Skin epidermis (tissue), 12 donors: ENCODE measurements around the gene GRIN2A.

Experiments
- H3K27ac ChIP-seq, 21 experiments: fragments of 200-600 bp; sonication (generic) in 11 of 21; one replicate each; pipeline ENCODE4 v1.5.0; 2020; ENCODE audit warnings: mild to moderate bottlenecking in 3 of 21, inconsistent platforms in 2 of 21, moderate library complexity in 2 of 21
- H3K4me3 ChIP-seq, 7 experiments: fragments of 200-600 bp; sonication (generic) in 2 of 7; one replicate each; pipeline ENCODE4 v1.5.0; 2020; ENCODE audit warnings: inconsistent platforms in 2 of 7, mild to moderate bottlenecking in 2 of 7, moderate library complexity in 1 of 7

Gene GRIN2A

DNA sequence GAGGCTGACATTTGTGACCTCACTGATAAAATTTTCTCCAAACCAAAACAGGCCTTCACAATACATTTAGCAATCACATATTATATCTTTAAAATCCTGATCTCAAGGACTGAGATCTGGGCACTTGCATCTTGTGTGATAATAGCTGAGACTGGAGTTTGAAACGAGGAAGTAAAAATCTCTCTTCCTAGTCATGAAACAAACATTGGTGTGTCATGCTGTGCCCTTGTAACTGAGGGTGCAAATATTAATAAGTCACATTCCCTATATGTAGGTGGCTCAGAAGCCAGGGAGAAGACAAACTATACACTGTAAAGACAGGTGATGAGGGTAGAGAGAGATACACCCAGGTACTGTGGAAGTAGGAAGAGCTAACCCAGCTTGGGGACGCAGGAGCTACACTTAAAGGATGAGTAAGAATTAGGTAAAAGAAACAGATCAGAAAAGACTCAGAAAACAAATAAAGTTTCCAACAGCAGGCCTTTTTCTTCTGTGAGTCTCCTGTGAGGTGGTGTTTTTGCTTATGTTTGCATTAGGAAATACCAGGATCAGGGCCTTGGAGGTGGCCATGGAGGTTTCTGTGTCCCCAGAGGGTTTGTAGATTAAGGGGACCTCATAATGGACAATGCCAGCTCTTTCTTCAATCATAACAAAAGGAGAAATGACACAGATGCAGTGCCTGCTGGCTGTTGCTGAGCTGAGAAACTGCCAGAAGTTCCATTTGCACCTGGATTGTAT, 335.7 kb downstream of the GRIN2A start:
- peak overlapping the region in 1 of 21 experiments; percentile 58 for H3K27ac ChIP-seq
- H3K4me3 ChIP-seq, result no peak overlapping the region

DNA sequence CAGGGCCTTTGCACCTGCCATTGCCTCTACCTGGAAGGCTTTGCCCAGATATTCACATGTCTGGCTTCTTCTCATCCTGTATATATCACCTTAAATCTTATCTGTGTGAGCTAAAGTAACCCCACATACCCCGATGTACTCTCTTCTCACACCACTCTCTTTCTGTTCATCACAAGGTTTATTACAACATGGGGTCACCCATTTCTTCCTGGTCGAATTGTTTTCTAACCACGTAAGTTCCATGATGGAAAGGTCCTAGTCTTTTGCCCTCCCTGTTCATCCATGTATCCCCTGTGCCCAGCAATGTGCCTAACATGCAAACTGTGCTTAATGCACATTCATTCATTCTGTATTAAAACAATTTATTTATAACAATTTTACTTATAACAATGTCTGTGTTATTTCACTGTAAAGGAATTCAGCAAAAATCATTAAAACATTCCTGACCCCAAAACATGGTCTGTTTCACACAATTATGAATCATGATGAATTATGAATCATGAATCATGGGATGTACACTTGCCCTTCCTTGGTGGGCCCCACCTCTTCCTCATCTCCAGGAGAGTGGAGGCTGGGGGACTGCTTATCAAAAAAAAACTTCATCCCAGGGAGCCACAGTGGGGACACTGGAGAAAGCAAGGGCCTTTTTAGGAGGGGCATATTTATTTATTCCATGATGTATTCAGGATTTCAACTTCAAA, 336.4 kb downstream of the GRIN2A start:
- H3K4me3 ChIP-seq, result no peak overlapping the region
- H3K27ac ChIP-seq, result peak overlapping the region in 1 of 21 experiments; percentile 58

DNA sequence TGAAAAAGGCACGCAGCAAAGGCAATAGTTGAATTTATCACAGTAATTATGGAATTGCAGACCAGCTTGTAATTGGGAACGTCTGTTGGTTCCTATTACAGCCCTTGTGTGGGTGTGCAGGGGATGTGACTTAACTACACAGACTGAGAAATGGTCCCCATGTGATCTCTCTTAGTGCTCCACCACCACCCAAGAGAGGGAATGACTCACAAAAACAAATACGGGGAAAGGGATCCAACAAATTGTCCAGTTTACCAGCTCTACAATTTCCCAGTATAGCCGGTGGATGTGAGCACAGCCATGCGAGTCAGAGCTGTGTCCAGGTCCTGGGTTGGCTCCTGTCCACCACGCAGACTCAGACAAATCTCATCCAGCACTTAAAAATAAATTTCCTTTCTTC, 337.9 kb downstream of the GRIN2A start:
- H3K4me3 ChIP-seq, result no peak overlapping the region
- peak overlapping the region in 1 of 21 experiments; percentile 20 for H3K27ac ChIP-seq

DNA sequence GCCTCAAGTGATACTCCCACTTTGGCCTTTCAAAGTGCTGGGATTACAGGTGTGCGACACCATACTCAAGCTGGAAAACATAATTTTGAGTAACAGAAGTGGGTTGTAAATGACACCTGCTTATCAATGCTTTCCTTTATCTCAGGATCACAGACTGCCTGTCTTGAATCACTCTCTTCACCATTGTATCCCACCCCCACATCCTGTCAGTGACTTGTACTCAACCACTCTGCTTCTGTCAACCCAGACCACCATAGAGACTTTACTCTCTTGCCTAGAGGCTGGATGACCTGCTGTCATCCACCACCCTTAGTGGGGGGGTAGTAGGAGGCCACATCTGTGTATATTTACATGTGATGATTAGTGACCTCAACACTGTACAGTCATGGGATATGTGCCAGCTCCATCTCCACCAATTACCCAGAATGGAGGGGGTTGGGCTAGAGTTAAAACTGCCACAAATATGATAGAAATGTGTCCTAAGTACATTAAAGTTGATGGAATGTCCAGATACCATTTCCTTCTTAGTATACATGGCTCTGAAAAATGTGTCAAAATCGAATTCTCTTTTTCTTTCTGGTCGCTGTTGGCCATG, 338.7 kb downstream of the GRIN2A start:
- Histone ChIP-seq H3K4me3 (no peak overlapping the region), H3K27ac (no peak overlapping the region)

DNA sequence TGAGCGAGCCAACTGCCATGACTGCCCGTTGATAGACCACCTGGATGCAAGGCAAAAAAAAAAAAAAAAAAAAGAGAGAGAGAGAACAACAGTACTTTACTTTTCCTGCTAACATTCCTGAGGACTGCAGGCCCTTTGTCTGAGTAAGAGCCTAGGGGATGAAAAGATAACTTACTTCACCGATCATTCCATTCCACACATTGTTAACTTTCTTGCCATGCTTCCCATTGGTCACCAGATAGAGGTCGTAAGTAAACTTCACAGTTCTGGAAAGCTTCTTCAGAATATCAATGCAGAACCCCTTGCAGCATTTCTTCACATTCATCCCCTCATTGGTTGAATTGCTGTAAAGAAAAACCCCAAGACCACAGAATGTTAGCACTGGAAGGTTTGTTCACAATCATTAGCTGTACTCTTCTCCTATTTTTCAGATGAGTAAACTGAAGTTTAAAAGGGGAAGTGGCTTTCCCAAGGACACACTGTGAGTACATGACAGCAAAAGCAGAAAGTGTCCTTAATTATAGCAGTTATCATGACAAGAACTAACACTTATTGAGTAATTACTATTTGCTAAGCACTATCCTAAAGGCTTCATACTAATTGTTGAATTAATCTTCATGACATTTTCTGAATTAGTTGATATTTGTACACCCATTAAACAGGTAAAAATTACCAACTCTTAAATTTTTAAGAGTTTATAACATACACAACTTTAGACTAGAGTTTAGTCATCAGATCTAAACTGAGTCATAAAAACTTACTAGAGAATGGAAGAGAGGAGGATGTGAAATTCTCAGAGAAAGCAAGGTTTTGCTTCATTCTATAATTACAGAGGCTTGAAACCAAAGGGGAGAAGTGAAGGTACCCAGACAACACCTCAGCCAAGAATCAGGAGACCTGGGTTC, 341.2 kb downstream of the GRIN2A start:
- Histone ChIP-seq H3K4me3 (no peak overlapping the region), H3K27ac (no peak overlapping the region)

DNA sequence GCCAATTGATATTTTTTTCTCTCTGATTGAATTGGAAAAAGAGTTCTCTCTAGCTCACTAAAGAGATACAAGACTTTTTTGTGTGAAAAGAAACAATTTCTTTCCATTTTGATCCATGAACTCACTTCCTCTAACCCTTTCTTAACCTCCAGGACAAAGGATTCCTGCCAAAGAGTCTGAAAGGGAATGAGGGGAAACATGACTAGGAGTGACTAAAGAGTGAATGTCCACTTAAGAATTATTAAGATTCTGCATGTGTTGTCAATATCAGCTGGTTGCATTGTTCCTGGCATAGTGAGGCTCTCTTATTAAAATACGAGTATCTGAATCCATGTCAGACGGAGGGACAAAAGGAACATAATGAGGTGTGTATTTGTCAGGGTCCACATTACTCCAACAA, 344.7 kb downstream of the GRIN2A start:
- H3K4me3 ChIP-seq, result no peak overlapping the region
- H3K27ac ChIP-seq, result no peak overlapping the region

DNA sequence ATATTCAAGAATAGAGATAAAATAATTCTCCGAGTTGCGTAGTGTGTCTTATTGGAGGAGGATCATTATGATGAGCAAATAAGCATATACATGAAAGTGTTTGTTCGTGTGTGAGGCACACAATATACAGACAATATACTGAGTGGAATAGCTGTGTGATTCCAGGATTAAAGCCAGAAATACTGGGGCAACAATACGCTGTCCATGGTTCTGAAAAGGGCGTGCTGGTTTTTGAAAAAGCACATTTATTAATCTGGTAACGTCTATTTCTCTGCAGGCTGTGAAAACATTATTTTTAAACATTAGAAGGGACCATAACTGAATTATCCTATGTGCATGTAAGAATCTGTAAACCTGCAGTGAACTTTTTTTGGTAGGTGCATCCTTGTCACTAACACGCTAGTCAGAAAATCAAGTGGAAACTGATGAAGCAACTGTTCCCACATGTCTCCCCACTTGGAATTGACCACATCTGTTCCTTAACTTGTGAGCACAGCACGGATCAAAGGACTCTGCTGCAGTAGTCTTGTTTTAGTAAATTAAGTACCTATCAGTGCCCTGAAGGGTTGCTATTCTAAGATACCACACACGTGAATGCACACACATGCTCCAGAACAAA, 346.0 kb downstream of the GRIN2A start:
- H3K27ac ChIP-seq, result no peak overlapping the region

DNA sequence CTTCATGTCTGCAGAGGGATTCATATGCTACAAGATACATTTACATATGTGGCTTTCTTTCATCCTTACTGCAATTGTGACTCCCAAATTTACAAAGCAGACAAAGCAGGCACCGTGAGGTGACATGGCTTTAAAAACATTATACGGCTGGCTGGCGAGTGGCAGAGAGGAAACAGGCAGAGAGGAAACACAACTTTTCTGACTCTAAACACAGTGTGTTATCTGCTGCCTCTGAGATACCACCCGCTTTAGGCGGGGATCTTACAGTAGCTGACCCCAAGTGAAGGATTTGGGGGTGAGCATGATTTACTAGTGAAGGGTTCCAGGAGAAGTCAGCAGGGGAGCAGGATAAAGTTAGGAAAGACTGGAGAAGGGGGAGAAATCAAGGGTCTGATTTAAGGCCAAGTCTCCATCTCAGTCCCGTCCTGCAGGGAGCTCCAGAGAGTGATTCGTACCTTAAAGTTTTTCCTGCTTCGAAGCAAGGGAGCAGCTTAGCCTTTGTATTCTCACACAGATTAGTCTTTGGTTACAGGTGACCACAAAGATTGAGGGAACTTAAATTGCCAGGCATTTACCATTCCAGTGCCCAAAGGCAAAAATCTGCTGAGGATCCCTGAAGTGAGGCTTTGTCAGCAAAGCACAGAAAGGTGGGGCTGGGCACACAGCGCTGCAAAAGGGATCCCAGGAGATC, 355.0 kb downstream of the GRIN2A start:
- Histone ChIP-seq H3K27ac (no peak overlapping the region), H3K4me3 (no peak overlapping the region)

More for the DNA sequence above, 346.0 kb downstream of the GRIN2A start:
- H3K4me3 ChIP-seq, result no peak overlapping the region

DNA sequence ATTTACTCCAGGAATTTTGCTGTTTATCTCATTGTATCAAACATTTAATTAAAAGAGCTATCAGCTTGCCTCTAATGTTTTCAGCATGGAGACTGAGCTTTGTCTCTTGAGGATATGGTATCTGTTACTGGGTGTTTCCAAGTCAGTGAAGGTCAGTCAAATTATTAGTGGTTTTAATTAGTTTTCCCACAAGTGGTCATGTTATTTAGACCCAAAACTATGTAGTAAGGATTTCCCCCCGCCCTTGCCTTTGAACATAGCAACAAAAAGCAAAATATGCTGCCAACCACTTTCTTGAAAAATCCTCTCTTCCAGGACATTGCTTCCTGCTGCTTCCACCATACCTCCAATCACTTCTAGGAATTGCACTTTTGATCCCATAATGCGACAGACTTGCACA, 355.6 kb downstream of the GRIN2A start:
- no peak overlapping the region for H3K27ac ChIP-seq
- H3K4me3 ChIP-seq, result no peak overlapping the region

DNA sequence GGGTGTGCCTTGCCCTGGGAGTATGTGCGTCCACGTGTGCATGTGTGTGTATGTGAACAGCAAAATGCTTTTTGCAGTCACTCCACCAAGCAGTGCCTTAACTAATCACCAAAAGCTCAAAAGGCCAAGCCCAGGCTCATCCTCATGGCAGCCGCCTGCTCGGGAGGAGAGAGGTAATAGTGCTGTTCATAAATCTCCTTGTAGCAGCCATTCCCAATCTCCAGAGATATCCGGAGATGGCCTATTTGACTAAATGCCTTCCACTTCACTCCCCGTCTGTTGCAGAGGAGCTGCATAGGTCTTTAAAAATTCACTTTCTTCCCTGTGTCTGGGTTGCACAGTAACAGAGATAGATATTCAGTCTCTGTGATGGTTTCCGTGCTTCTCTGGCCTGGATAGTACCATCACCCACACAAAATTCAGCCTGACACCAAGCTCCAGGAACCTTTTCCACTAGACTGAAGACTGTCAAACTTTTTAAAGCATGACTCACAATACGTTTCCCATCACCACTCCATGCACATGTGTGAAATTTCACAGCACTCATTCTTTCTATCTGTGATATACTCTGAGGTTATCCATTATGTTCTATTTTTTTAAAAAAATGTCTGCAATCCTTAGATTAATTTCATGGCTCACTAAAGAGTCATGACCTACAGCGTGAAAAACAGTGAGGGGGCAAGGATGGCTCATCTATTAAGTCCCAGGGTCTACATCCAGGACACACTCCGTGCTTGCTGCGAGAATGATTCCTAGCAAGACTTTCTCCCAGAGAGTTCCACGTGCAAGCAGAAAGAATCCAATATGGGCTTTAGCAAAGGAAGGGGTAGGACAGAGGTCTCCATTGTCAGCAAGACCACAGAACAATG, 357.8 kb downstream of the GRIN2A start:
- H3K4me3 ChIP-seq, result no peak overlapping the region
- no peak overlapping the region for H3K27ac ChIP-seq

DNA sequence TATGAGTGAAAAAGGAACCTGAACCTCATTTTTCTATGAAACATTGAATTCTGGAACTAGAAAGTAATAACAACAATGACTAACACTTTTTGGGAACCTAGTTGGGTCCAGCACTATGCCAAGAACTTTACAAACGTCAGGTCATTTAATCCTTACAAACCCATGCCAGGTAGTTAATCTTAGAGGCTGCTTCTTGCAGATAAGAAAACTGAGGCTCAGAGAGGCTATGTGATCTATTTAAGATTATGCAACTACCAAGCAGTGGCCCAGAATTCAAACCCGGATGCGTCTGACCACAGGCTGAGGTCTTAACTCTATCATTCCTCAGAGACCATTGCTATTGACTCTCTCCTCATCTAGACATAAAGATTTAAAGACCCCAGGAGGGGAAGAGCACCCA, 358.7 kb downstream of the GRIN2A start:
- Histone ChIP-seq H3K4me3 (no peak overlapping the region), H3K27ac (no peak overlapping the region)

DNA sequence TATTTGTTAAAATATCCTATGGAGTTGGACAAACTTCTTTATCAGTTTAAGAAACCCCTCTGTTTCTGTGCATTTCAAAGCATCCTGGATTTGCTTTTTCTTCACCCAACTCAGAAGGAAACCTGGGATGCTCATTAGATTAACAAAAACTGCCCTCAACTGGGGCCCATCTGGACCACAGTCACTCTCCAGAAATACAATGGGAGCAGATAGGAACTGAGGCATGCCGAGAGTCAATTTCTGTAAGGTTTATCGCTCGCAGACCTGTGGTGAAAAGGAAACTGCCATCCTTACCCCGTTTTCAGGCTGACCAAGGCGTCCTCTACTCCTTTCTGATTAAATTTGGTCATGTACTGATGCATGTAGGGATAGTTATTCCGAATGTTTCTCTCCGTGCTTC, 360.3 kb downstream of the GRIN2A start:
- no peak overlapping the region for H3K27ac ChIP-seq

DNA sequence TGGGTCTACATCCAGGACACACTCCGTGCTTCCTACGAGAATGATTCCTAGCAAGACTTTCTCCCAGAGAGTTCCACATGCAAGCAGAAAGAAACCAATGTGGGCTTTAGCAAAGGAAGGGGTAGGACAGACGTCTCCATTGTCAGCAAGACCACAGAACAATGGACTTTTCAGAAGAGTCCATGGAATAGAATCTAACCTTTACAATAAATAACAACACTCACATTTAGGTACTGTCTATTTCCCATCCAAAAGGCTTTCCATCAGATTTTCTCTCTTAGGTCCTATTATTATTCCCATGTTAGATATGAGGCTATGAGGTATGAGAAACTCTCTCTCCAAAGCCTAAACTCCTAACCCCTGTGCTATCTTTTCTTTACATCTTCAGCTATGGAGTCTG, 360.9 kb downstream of the GRIN2A start:
- H3K27ac ChIP-seq, result no peak overlapping the region
- H3K4me3 ChIP-seq, result no peak overlapping the region

More for the DNA sequence above, 360.3 kb downstream of the GRIN2A start:
- H3K4me3 ChIP-seq, result no peak overlapping the region

DNA sequence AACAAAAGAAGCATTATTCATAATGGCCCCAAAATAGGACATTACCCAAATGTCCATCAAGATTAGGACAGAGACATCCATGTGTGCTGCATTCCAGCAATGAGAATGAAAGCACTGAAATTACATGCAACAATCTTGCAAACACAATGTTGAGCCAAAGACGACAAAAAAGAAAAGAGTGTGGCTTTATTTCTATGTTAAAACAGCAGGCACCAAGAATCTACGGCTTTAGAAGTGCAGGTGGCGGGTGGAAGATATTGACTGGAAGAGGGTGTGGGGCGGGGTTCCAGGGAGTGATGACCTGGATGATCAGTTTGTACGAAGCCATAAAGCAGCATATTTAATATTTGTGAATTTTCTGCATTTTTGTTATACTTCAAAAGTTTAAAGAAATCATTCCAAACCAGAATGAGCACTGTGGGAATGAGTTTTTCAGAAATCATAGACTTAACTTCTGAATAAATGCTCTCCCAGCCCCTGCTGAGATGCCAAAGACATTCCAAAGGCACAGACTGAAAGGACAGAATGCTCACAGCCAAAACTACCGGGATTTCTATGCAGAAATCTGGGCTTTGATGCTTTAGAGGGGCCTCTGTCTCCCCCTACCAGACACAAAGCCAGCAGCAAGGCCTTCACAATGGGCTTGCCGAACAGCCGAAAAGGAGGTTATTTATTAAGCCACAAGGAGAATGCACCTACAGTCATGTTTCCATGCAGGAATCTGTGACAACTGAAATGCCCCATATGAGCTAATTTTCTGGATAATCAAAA, 361.6 kb downstream of the GRIN2A start:
- Histone ChIP-seq H3K4me3 (no peak overlapping the region), H3K27ac (no peak overlapping the region)

DNA sequence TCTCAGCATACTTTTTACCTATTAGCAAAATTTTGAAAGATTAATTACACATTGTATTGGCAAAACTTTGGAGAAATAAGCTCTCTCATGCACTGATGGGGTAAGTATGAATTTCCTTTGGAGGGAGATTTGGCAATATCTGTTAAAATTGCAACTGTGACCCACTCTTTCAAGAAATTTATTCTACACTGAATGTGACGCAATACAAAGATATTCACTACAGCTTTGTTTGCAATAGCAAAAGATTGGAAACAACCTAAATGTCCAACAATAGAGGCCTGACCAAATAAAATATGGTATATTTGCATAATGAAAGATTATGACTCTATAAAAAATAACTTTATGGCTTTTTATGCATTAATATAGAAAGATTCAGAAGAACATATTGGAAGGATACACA, 363.5 kb downstream of the GRIN2A start:
- Histone ChIP-seq H3K4me3 (no peak overlapping the region), H3K27ac (no peak overlapping the region)

DNA sequence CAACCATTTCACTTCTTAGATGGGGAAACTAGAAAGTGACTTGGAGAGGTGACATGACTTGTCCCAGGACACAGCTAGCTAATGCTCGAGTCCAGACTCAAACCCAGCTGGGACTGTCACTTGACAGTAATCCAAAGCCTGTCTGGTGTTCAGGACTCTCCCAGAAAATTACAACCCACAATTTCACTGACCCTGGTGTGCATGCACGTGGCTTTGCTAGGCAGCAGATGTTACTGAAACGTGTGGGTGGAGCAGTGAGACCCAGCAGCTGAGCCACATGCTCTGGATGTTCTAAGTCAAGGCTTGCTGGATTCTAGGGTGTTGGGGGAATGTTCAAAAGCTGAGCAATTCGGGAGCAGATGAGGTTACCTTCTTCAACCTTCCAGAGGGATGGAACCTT, 364.6 kb downstream of the GRIN2A start:
- H3K4me3 ChIP-seq, result no peak overlapping the region
- no peak overlapping the region for H3K27ac ChIP-seq

DNA sequence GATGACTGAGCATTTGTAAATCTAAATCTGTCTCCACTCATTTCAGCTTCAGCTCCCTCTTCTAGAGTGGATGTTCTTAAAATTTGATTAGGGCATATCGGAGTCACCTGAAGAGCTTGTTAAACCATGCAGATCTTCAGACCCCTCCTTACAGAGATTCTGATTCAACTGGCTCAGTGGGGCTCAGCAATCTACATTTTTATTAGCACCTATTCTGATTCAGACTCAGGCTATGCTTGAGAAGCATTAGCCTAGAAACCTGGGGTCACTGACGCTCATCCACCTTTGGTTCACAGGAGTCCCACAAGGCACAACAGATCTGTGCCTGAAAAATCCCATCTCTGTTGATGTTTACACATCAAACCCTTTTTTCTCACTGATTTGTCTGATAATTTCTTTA, 365.6 kb downstream of the GRIN2A start:
- no peak overlapping the region for H3K4me3 ChIP-seq
- no peak overlapping the region for H3K27ac ChIP-seq
